Common myeloid progenitor, CD34-positive (primary cell): ENCODE data around the gene CPNE1.
"Not testable (repeated sequence)": the region's sequence is repeated elsewhere in the genome, so short reads cannot be mapped to it uniquely, and the experiment has no call there.

Source experiments
- CTCF ChIA-PET: fragments of 350-600 bp; sonication (Branson Sonifier 250); formaldehyde crosslinking; loops from one replicate; lab custom pipeline; 2021; ENCODE audit warnings: antibody characterized with exemption; lab: Charles Lee
- POLR2A ChIA-PET: fragments of 350-600 bp; sonication (Branson Sonifier 250); formaldehyde crosslinking; loops from one replicate; lab custom pipeline; 2021; ENCODE audit warnings: antibody characterized with exemption; lab: Charles Lee
- DNase-seq, 3 donors: peaks; one replicate each; pipeline versions ENCODE4 v3.0.0 to v3.0.0-alpha.2; 2013
- H3K27ac ChIP-seq, 2 experiments: 1 replicate in 1 of 2; 2 replicates in 1 of 2; pipeline ENCODE4 v1.7.0; 2013; ENCODE audit warnings: inconsistent platforms in 2 of 2, low read length in 2 of 2, mild to moderate bottlenecking in 2 of 2, low read depth in 1 of 2, moderate library complexity in 1 of 2; ENCODE audit not compliant: severe bottlenecking in 2 of 2, insufficient read depth in 1 of 2, poor library complexity in 1 of 2
- H3K27me3 ChIP-seq, 5 experiments: replicated peaks in 2 of 5; 1 replicate in 3 of 5; 2 replicates in 2 of 5; pipeline versions ENCODE4 v1.6.1 to v1.7.0; 2013; ENCODE audit warnings: low read length in 4 of 5, mild to moderate bottlenecking in 2 of 5, moderate library complexity in 2 of 5, inconsistent platforms in 1 of 5; ENCODE audit not compliant: insufficient read depth in 5 of 5, control insufficient read depth in 4 of 5
- H3K36me3 ChIP-seq, 4 experiments: 1 replicate in 2 of 4; 2 replicates in 2 of 4; pipeline versions ENCODE4 v1.6.1 to v1.7.0; 2013; ENCODE audit warnings: low read length in 3 of 4, control low read depth in 1 of 4, mild to moderate bottlenecking in 1 of 4; ENCODE audit not compliant: control insufficient read depth in 4 of 4, insufficient read depth in 4 of 4
- H3K4me1 ChIP-seq, 4 experiments: 1 replicate in 3 of 4; 2 replicates in 1 of 4; pipeline versions ENCODE4 v1.6.1 to v1.7.1; 2013; ENCODE audit warnings: low read length in 3 of 4, mild to moderate bottlenecking in 3 of 4, control low read depth in 1 of 4, inconsistent platforms in 1 of 4, moderate library complexity in 1 of 4; ENCODE audit not compliant: control insufficient read depth in 4 of 4, insufficient read depth in 4 of 4; ENCODE audit errors: control extremely low read depth in 1 of 4
- H3K4me3 ChIP-seq, 7 experiments: 1 replicate in 4 of 7; 2 replicates in 3 of 7; pipeline versions ENCODE4 v1.5.1 to v1.7.0; 2013; ENCODE audit warnings: mild to moderate bottlenecking in 7 of 7, low read length in 6 of 7, moderate library complexity in 6 of 7, inconsistent platforms in 2 of 7, low read depth in 2 of 7, control low read depth in 1 of 7; ENCODE audit not compliant: insufficient read depth in 4 of 7, control insufficient read depth in 1 of 7; ENCODE audit errors: extremely low read depth in 1 of 7
- H3K9me3 ChIP-seq, 5 experiments: 1 replicate in 4 of 5; 2 replicates in 1 of 5; pipeline versions ENCODE4 v1.6.1 to v1.7.1; 2013; ENCODE audit warnings: low read length in 4 of 5, mild to moderate bottlenecking in 2 of 5, inconsistent platforms in 1 of 5, low read depth in 1 of 5, moderate library complexity in 1 of 5; ENCODE audit not compliant: control insufficient read depth in 4 of 5, insufficient read depth in 2 of 5; ENCODE audit errors: control extremely low read depth in 1 of 5
- WGBS: methylation state at CpG from one replicate; pipeline ENCODE4 v1.1.5; 2013; ENCODE audit not compliant: insufficient coverage; 5-methylcytosine and 5-hydroxymethylcytosine counted together

The CPNE1 gene

DNA sequence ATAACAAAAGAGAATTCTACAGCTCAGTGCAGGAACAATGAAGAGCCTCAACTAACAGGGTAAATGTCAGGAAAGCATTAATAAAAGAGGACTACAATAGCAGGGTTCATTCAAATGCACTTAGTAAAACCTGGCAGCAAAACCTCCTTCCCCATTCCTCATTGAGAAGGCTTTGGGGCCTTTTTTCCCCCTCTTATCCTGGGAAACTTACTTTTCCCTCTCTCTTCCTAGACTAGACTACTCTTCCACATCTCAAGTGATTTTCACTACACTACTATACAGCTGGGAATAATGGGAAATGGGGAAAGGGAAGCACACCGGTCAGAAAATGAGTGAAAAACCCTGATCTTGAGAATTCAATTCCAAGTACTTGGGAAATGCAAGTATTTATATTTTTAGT, 44.6 kb upstream of the CPNE1 start:
- peak in 2 of 3 donors; percentile 2 to 8 for DNase-seq
- Histone ChIP-seq H3K4me3 (no peak overlapping the region), H3K9me3 (no peaks in the 10 kb centered on the region), H3K36me3 (peaks cover 40 to 92% (median 67%) of the 10 kb centered on the region in 4 experiments), H3K27ac (no peak overlapping the region), H3K27me3 (no peaks in the 10 kb centered on the region), H3K4me1 (no peaks in the 10 kb centered on the region)
- WGBS = no CpG with 5 or more reads among the region's 1 CpG
- ChIA-PET POLR2A (interaction anchor here (1.5 kb wide), 1 partner anchor 9 kb away, joined by 7 read pairs; no protein-coding TSS in a partner anchor), CTCF (interaction anchor here (0.7 to 1.1 kb wide), 2 partner anchors 16 to 101 kb away, joined by 3 to 4 read pairs; no protein-coding TSS in a partner anchor)

DNA sequence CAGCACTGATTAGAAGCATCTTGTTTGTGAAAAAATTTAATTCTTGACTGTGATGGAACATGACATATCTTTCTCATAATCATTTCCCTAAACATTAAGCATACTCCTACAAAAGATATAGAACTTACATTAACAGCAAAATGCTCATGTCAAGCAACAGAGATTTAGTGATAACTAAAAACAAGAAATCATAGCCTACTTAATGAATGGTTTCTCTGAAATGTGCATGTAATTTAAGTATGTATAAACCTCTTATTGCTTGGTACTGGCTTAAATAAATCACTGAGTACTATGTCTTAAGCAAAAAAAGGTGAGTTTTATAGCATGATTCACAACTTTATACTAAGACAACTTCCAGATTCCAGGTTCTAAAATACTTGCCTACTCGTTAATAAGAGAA, 43.8 kb upstream of the CPNE1 start:
- Histone ChIP-seq H3K27me3 (no peaks in the 10 kb centered on the region), H3K4me3 (no peak overlapping the region), H3K36me3 (peaks cover 33 to 91% (median 63%) of the 10 kb centered on the region in 4 experiments), H3K27ac (no peak overlapping the region), H3K9me3 (no peaks in the 10 kb centered on the region), H3K4me1 (no peaks in the 10 kb centered on the region)
- DNase-seq = peak in 2 of 3 donors; percentile 3 to 6
- CTCF ChIA-PET = interaction anchor here (1.2 kb wide), 1 partner anchor 10 kb away, joined by 5 read pairs; no protein-coding TSS in a partner anchor
- POLR2A ChIA-PET = no interaction called here
- WGBS = no CpG with 5 or more reads among the region's 1 CpG

DNA sequence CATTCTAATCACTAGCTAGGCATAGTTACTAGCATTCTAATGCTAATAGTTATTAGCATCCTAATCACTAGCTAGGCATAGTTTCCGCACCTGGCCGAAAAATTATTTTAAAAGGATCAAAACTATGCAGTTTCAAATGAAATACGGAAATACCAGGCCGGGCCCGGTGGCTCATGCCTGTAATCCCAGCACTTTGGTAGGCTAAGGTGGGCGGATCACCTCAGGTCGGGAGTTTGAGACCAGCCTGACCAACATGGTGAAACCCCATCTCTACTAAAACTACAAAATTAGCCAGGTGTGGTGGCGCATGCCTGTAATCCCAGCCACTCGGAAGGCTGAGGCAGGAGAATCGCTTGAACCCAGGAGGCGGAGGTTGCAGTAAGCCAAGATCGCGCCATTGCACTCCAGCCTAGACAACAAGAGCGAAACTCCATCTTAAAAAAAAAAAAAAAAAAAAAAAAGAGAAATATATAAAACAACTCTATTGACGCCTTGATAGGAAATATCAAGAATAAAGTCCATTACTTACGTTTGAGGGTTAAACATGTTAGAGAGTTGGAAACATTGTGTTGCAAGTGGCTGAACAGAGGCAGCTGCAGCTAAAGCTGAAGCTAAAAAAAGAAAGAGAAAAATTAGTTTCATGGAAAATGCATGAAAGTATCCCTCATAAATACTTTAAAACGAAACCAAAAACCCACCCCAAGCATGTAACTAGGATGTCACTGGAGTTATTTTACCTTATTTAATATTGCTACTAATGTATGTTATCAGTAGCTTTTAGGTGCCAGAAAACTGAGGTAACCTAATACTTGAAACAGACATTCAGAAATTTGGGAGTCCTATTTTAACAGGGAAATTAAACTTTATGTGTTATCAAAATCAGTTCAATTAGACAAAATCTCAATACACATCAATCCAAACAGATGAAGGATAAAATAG, 42.2 kb upstream of the CPNE1 start:
- H3K9me3 ChIP-seq, H3K27me3 ChIP-seq, H3K4me1 ChIP-seq, H3K4me3 ChIP-seq, H3K27ac ChIP-seq, POLR2A ChIA-PET: not testable (repeated sequence)
- peaks cover 28 to 93% (median 62%) of the 10 kb centered on the region in 4 experiments for H3K36me3 ChIP-seq
- CTCF ChIA-PET = interaction anchor here (0.9 to 1.8 kb wide), 2 partner anchors 12 to 87 kb away, joined by 3 to 4 read pairs; no protein-coding TSS in a partner anchor
- 100% methylated on average over 3 of the region's 17 CpGs for WGBS
- peak in 1 of 3 donors; percentile 2 for DNase-seq

DNA sequence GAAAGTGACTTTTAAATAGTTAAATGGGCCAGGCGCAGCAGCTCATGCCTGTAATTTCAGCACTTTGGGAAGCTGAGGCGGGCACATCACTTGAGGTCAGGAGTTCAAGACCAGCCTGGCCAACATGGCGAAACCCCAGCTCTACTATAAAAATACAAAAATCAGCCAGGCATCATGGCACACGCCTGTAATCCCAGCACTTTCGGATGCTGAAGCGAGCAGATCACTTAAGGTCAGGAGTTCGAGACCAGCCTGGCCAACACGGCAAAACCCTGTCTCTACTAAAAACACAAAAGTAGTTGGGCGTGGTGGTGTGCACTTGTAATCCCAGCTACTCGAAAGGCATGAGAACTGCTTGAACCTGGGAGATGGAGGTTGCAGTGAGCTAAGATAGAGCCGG, 41.2 kb upstream of the CPNE1 start:
- H3K4me1 ChIP-seq, H3K27me3 ChIP-seq, H3K27ac ChIP-seq, POLR2A ChIA-PET, H3K4me3 ChIP-seq, H3K9me3 ChIP-seq: not testable (repeated sequence)
- peaks cover 24 to 92% (median 57%) of the 10 kb centered on the region in 4 experiments for H3K36me3 ChIP-seq
- CTCF ChIA-PET = interaction anchor here (1.4 to 1.8 kb wide), 2 partner anchors 12 to 29 kb away, joined by 3 to 4 read pairs; no protein-coding TSS in a partner anchor
- 100% methylated on average over 8 of the region's 11 CpGs for WGBS
- DNase-seq = peak in 1 of 3 donors; percentile 2

DNA sequence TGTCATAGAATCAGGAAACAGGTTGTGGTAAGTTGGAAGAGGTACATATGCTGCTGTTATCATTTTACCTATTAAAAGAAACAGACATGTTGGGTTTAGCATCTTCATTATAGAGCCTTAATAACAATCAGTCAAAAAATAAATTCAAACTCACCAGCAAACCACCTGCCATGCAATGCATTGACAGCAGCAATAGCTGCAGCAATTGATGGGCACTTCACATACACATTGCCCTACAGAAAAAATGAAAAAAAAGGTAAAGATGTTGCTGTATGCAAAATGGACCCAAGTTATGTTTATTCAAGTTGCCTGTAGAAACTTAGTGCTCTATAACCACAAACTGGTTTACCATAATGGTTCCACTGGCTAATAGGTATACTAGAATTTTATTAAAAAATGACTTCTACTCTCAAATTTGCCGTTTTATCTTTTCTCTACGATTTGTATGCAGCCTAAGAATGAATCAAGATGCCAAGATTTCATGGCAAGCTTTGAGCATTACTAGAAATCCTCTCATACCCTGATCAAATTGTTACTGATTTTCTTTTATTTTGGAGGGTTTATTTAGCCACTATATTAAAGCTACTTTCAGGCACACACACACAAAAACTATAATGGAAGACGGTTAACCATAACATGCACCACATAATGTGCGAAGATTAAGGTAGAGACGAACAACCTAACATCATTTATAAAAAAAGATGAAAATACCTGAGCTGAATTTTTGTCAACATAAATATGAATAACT, 40.0 kb upstream of the CPNE1 start:
- ChIA-PET CTCF (interaction anchor here (1.4 to 2.0 kb wide), 2 partner anchors 30 to 180 kb away, joined by 3 to 4 read pairs; no protein-coding TSS in a partner anchor), POLR2A (interaction anchor here (1.6 kb wide), 1 partner anchor 9 kb away, joined by 4 read pairs; no protein-coding TSS in a partner anchor)
- 100% methylated on average over 4 of the region's 5 CpGs for WGBS
- peaks cover 20 to 80% (median 49%) of the 10 kb centered on the region in 4 experiments for H3K36me3 ChIP-seq
- no peak overlapping the region for H3K4me3 ChIP-seq
- H3K9me3 ChIP-seq = no peaks in the 10 kb centered on the region
- H3K27me3 ChIP-seq = no peaks in the 10 kb centered on the region
- H3K4me1 ChIP-seq = peaks cover 5 to 13% (median 9%) of the 10 kb centered on the region in 4 experiments
- DNase-seq = peak in 1 of 3 donors; percentile 4
- no peak overlapping the region for H3K27ac ChIP-seq

DNA sequence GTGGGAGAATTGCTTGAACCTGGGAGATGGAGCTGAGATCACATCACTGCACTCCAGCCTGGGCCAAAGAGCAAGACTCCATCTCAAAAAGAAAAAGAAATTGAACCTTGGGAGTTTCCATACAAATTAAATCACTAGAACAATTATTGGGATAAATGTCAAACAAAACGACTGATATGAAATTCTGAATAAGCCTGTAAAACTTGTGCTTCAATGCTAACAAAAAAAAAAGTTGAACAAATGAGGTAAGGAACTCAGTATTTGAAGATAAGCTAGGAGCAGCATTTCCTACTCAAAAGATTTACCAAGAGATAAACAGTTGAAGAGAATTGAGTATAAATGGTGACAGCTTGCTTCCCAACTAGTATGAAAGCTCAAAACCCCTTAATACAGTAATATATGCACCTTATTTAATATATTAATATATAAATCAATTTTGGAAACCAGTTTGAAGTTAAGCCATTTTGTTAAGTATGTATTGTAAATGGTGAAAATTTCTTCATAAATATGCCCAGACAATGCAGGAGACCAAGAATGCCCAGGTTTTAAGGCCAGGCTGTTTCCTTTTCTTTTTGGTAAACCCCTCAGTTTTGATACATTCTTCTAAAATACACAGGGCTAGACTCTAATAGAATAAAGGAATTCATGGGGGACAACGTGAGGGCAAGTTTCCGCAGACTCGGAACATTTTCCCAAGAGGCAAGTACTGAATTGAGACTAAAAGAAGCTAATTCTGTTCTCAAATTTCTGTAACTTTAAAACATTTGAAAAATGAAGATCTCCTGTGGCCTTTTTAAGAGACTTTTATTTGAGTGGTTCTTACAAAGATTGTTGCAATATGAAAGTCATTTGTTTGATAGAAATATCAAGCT, 38.4 kb upstream of the CPNE1 start:
- Histone ChIP-seq H3K27ac (no peak overlapping the region), H3K36me3 (peaks cover 15 to 65% (median 42%) of the 10 kb centered on the region in 4 experiments), H3K9me3 (no peaks in the 10 kb centered on the region), H3K4me1 (peaks cover 7 to 21% (median 18%) of the 10 kb centered on the region in 4 experiments), H3K27me3 (no peaks in the 10 kb centered on the region), H3K4me3 (no peak overlapping the region)
- POLR2A ChIA-PET = interaction anchor here (0.6 to 1.6 kb wide), 5 partner anchors 11 to 152 kb away, joined by 3 to 7 read pairs (median 4); partner anchors contain the start of genes CPNE1 and RBM12
- DNase-seq = peak in 1 of 3 donors; percentile 21
- CTCF ChIA-PET = interaction anchor here (0.6 to 2.1 kb wide), 2 partner anchors 15 to 247 kb away, joined by 3 to 7 read pairs; no protein-coding TSS in a partner anchor
- WGBS = no CpG with 5 or more reads among the region's 4 CpGs
